Transverse colon (tissue), 3 donors: ENCODE measurements around the gene AGPAT4.

Experiments
- CTCF ChIP-seq, 5 experiments: fragments of 200-600 bp in 3 of 5; fragments of 450-650 bp in 2 of 5; sonication (generic) in 3 of 5; IDR thresholded peaks; 1 replicate in 2 of 5; 2 replicates in 3 of 5; pipeline ENCODE4 v1.5.1; 2016 to 2017; ENCODE audit warnings: antibody characterized with exemption in 5 of 5, inconsistent platforms in 3 of 5, mild to moderate bottlenecking in 2 of 5, moderate library complexity in 1 of 5
- POLR2A ChIP-seq: fragments of 450-650 bp; IDR thresholded peaks from one replicate; pipeline ENCODE4 v1.6.1; 2016; ENCODE audit warnings: antibody characterized with exemption, mild to moderate bottlenecking, moderate library complexity

- TF ChIP-seq CTCF (IDR thresholded peaks at IDR 0.05), result no peak
- TF ChIP-seq POLR2A, result no peak
Measured at GRCh38 chr6:161251345-161251744, 22.5 kb downstream of the AGPAT4 start.
